GM21529 (cell line): ENCODE measurements around the gene CDK14.

Source experiments
- ATAC-seq: cut with Tn5 transposase; IDR thresholded peaks from one replicate; pipeline ENCODE4 v1.9.1; 2021; ENCODE audit not compliant: unreplicated experiment

CDK14 gene

DNA sequence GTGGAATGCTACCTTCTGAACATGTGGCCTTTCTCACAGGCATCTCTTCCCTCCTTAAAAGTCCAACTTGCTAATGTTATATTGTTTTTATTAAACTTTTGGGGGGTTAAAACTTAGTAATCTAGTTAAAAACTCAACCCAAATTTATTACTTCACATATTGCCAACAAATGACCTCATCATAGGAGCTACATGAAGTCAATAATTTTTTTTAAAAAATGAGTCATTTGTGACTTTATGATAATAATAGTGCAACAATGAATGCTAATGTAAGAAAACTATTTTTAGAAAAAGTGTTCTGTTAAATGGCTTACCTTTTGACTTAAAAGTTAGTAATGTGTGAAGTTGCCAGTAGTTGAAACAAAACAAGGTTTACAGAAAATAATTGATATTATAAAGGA lies 342.2 kb downstream of the CDK14 start:
- ATAC-seq: no peak

DNA sequence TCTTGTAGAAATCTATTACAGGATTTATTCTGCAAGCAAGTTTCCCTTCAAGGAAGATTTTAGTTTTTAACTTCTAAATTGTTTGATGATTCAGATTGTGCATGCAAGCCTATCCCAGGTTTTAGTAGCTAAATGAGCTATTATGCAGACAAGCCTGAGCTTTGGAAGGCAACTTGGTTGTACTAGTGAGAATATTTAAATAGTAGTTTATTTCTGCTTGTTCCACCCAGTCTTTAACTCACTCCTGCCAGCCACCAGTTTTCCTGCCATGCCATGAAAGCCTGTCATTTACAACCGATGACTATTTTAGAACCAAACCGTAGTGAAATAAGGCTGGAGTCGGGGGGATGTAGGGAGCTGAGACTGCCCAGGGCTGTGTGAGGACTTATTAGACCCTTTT lies 343.5 kb downstream of the CDK14 start:
- no peak for ATAC-seq

DNA sequence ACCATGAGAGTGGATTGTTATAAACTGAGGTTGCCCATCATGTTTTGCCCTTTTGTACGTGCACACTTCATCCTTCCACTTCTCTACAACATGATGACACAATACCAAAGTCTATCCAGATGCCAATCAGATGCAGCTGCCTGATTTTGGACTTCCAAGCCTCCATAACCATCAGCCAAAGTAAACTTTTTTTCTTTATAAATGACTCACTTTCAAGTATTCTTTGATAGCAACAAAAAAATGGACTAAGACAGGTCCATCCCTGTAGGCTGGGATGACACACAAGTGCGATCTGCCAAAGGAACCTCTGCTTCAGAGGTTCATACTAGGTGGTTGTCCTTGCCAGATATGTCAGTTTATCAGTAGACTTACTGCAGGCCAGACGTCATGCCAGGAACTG lies 347.9 kb downstream of the CDK14 start:
- no peak for ATAC-seq

DNA sequence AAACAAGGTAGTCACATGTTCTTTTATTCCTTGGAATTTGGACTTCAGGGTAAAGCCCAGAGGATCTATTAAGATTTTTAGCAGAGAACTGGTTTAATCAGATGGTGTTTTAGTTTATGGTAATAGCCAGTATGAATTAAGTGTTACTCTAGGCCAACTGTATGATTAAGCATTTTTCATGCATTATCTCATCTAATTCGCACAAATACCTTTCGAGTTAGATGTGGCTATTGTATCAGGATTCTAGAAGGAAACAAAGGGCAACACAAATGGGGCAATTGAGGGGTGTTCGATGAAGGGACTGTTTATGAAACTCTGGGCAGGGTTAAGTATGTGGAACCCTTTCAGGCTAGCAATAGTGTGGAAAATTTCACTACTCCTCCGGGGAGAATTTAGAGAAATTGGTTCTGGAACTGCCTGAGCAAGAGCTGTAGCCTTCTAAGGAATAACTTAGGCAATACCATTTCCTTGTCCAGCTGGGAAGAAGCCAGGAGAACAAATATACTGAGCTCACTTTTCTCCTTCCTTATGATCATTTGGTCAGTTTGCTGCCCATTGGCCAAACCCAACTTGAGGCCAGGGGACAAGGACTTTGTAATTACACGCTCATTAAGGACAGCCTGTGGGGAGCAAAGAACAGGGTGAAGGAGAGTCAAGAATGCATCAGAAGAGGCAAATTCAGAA lies 349.1 kb downstream of the CDK14 start:
- no peak for ATAC-seq

DNA sequence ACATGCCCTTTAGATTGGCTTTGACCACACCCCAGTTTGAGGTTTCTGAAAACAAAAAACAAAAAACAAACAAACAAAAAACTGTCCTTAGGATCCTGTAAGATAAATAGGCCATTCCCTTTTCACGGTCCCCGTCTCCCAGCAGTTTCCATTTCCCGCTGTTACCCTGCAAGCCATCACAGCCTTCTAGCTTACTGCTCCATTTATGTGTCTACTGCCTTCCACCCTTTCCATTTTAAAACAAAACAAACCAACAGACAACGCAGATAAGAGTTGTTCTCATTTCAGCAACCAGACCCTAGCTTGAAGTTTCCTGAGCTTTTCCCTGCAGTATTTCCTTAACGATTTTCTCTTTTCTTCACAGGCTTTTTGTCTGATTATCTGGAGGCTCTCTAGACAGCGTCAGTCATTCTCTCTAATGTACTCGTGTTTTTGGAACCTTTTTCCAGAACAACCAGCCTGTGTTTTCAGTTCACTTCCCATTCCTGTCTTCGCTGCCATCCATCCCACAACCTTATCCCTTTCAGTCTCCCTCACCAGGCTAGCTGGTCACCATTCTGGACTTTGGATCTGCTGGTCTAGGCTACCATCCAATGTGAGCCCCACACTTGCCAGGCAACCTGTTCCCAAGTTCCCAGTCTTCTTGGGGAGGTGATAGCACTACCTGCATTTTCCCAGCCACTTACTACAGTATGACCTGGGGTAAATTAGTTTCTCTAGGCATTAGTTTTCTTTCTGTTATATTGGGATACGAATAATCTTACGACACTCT lies 350.8 kb downstream of the CDK14 start:
- ATAC-seq: no peak

DNA sequence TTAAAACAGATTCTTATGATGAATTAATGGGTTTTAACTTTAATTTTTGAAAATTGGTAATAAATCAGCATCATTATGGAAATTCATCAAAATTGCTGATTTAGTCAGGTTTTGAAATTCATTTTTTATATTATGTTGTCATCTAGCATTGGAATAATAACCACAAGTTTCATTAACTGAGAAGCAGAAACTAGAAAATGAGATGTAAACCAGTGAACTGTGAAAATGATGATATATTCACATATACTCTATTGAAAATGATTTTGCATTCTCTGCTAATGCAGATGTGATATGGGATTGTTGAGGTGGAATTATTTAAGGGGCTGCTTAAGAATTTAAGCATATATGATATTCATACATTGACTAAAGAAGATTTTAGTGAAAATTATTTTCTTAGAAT lies 352.0 kb downstream of the CDK14 start:
- ATAC-seq: no peak

DNA sequence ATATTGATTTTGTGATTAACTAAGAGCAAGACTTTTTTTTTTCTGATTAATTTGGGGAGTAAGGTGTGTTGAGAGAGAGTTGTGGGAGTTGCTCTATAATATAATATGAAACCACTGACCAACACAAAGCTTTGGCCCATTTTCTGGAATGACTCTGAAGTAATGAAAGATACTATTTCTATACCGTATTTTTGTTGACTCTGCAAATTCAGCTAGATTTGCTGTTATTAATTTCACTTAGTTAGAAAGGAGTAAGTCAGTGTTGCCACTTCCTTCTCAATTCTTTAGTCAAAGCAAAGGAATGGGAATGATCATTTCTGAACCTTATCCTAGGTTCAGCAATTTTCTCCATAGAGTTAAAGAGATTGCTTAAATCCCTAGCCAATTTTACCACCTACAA lies 355.1 kb downstream of the CDK14 start:
- ATAC-seq: no peak

DNA sequence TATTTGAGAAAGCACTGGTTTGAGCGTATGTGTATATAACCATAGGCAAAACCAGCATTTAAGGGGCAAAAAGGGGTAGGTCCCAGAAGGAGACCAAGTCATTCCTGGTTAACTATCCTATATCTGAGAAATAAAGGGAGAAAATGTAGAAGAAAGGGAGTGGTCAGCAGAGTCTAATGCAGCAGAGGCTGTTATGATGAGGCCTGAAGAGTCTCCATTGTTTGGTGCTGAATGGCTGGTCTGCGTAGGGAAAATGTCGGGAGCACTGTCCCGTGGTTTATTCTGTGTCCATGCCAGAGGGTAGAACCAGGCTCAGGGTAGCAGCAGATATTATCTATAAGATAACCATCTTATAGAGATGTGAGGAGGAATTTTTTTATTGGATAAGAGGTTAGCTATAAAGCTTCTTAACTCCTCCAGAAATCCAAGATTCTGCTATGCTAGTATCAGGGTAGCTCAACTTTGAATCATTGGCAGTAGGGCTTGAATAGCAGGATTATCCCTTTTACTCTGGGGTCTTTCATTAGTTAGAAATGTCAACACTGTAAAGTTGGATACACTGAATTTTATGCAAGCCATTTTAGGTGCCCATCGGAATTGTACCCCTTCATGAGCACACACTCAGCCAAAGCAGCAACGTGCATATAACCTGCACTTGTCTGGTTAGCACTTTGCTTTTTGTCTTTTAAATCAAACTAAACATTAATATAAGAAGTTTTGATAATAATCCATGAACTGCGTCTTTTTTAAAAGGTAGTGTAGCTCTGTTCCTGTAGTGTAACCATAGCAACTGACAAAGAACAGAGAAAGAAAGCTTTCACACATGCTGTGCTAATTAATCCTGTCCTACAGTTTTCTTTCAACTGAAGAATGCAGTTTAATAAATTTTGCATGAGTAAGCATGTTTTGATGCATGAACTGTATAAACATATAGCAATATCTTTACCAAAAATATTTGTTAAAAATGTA lies 356.1 kb downstream of the CDK14 start:
- ATAC-seq: no peak

DNA sequence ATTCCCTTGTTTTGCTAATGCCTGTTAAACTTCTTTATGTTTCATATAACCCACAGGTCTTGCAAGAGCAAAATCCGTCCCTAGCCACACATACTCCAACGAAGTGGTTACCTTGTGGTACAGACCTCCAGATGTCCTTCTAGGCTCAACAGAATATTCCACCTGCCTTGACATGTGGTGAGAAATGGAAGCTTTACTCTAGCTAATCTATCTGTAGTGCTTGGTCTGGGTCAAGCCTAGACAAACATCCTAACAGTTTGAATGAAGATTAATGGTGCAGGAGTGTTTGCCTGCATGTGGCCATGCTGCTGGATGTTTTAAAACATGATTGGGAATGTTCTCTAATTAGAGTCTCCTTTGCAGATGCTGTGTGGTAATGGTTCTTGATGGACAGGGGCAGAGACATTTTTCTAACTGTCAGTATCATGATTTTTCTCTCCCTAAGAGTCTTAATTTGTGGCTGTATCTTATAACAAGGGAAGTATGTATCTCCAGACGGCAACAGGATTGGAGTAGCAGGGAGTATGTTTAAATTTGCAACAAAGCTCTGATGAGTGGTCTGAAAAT lies 359.6 kb downstream of the CDK14 start:
- no peak for ATAC-seq

DNA sequence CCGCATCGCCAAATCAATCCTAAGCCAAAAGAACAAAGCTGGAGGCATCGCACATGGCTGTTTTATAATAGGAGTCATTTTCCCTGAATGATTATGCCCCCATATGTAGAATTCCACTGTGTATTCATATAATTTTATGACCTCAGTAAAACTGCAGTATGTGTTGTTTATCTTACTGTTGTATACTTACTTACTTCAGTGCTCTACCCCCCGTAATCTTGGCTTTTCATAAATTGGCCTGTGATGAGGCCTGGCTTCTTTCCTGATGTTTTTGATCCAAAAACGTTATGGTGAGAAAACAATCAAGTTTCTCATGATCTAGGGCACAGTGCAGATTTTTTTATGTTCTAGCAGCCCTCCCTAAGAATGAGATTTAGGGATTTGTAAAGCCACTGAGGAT lies 361.8 kb downstream of the CDK14 start:
- no peak for ATAC-seq

DNA sequence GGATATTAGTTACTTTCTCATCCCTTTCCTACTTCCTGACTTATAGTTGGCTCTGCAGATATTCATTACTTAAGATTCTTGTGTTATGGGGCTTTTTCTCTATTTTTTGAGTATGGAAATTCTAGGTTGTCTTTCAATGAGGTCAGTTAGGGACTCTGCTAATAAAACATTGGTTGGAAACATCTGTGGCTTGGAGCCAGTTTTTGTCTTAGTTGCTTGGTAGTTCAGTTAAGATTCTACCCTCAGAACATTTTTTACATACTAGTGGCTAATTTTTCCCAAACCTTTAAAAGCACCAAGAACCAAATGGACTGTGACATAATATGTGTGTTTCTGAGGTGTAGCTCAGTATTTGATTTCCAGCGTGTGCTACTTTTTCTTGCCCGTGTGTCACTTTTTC lies 362.5 kb downstream of the CDK14 start:
- no peak for ATAC-seq

DNA sequence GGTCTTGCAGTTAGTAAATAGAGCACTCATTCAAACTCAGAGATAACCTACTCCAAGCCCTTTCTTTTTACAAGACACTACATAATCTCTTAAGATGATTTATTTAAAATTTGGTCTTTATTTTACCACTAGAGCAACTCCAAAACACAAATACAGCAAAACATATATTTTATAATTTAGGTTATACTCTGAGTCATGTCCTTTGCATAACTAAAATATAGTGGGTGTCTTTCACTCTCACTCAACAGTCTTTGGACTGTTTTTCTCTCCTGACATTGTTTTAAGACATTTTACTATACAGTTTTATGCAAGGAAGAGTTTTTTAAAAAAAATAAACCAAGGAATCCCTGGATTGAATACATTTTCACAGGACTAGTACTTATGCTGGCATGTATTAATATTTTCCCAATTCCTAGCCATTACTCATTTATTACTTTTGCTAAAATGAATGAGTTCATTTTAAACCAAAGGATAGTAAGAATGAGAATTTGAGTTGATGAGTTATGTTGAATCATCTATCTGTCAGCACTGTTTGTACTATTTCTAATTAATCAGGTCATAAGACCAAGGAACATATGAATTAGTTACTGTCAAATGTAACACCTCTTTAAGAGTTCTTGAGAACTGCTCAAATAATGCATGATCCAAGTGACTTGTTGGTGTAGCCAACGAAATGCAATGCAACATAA lies 365.1 kb downstream of the CDK14 start:
- peak; percentile 52 for ATAC-seq

DNA sequence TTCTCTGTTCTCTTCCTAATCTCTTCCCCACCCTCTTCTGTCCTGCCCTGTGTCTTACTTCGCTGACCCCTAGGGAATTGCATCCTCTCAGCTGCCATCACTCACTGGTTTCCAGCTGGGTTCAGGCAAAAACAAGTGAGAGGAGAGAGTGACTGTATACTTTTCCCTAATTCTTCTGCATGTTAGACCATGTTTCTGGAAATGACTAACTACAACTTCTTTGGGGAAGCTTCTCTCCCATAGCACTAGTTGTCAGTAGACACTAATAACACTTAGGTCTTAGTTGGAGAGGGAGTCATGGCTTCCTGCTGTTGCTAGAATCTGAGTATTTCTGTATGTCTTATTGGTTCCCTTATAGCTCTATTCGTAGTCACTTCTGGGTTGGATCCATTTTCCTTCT lies 369.1 kb downstream of the CDK14 start:
- no peak for ATAC-seq

DNA sequence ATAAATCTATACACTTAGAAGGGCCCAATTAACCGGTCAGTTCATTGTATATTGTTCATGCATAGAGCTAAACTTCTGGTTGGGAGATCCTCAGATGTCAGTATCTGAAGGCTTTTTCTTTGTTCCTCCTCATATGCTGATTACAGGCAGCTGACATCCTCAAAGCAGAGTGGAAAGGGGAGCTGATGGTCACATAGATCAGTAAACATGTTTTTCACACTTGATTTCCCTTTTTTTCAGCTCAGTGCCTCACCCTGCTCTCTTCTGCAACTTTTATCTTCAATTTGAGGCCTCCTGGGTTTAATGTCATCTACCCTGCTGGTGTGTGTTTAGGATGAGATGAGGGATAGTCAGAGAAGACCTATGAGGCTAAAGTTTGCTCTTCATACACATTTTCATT lies 370.2 kb downstream of the CDK14 start:
- no peak for ATAC-seq

DNA sequence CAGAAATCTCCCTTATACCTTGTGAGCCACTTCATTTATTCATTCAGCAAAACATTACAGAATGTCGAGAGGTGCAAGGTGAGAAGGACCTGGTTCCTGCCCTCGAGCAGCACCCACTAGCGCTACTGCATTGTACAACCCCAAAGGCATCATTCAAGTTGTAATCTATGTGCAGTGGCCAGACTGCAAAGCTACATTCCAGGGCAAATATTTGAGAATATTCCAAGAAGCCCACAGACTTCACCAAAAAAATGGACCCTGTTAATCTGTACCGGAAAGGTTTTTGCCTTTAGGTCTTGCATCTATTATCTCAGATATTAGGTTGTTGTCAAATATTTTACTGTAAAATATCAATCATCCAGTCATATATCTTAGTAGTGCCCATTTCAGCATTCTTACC lies 372.8 kb downstream of the CDK14 start:
- no peak for ATAC-seq

DNA sequence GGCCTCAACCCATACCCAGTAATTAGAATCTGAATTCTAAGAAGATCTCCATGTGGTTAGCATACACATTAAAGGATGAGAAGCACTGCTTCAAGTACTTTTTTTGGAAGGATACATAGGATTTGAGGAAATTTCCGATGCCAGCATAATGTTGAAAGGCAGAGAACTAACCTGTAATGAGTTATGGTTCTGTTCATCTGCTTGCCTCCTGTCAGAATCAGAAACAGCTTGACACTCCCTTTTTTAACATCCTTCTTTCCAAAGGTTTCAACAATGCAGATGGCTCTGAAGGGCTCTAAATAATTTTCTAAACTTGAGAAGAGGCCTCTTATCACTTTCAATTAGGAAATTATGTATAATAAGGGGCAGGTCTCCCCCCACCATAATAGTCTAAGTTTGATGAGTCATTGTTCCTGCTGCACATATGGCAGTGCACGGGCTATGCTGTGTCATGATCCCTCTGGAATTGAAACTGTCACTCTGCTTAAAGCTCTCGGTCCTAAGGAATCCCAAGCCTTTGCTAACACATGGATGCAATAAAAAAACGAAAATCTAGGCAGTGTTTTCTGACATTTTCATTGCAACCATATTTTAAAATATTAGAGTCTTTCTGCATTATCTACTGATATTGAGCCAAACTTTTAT lies 376.9 kb downstream of the CDK14 start:
- no peak for ATAC-seq

DNA sequence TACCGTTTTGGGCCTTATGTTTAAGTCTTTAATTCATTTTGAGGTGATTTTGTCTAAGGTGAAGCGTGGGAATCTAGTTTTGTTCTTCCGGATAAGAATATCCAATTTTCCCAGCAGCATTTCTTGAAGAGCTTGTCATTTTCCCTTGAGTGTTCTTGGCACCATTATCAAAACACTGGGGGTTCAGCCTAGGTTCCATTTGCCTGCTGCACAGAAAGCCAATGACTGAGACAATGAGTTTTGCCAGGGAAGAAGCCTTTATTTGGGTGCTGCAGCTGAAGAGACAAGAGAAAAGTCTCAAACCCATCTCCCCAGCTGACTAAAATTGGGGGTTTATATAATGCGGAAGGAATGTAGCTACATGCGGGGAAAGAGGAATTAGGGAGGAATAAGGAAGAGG lies 380.9 kb downstream of the CDK14 start:
- no peak for ATAC-seq

DNA sequence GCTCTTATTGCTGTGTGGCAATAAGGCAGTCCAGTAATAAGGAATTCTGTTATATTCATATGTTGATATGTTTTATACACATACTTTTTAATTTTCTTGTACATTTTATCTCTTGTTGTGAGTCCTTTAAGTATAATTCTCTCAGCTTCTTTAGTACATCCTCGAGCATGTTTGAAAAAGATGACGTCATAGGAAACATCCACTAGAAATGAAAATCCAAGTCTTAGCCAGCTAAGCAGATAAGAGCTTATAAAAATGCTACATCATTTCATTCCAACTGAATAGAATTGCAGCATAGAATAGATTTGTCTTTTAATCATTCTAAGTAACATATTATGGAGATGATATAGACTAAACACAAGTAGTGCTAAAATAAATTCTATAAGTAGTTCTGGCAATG lies 384.4 kb downstream of the CDK14 start:
- no peak for ATAC-seq

DNA sequence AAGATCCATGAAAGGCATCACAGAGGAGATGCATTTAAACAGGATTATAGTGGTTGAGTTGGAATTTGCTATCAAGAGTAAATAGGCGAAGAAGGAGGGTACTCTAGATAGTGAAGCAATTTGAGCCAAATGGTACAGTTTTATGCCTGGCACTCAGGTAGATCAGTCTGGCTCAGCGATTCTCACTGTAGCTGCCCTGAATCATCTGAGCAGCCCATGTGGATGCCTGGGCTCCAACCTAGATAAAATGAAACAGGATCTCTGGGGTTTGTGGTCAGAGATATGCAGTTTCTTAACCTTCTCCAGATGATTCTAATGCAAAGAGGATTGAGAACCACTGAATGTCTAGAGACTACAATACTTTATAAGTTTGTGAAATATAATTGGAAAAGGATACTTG lies 386.1 kb downstream of the CDK14 start:
- ATAC-seq: no peak

DNA sequence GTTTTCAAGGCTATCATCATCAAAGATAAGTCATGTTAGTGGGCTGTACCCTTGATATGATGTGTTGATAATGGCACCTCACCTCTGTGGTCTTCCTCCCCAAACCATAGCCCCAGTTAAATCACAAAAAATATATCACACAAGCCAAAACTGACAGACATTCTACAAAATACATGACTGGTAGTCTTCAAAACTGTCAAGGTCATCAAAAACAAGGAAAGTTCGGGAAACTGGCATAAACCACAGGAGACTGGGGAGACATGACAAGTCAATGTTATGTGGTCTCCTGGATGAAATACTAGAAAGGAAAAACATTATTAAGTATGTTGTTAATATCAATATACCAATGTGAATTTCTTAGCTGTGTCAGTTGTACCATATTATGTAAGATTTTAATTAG lies 388.6 kb downstream of the CDK14 start:
- ATAC-seq: no peak
